NCI-H345 treated with DMSO at 0.1 percent for 48 hours (cell line): ENCODE measurements around the gene VPS36.
A peak's percentile ranks its signal among the peaks of the same experiment; 100 is the strongest.
"Not testable (repeated sequence)": the region's sequence is repeated elsewhere in the genome, so short reads cannot be mapped to it uniquely, and the experiment has no call there.

Source experiments
- DNase-seq: peaks from one replicate; lab custom pipeline; 2025; ENCODE audit not compliant: unreplicated experiment; lab: John Stamatoyannopoulos, UW

The VPS36 gene, protein sequence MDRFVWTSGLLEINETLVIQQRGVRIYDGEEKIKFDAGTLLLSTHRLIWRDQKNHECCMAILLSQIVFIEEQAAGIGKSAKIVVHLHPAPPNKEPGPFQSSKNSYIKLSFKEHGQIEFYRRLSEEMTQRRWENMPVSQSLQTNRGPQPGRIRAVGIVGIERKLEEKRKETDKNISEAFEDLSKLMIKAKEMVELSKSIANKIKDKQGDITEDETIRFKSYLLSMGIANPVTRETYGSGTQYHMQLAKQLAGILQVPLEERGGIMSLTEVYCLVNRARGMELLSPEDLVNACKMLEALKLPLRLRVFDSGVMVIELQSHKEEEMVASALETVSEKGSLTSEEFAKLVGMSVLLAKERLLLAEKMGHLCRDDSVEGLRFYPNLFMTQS

DNA sequence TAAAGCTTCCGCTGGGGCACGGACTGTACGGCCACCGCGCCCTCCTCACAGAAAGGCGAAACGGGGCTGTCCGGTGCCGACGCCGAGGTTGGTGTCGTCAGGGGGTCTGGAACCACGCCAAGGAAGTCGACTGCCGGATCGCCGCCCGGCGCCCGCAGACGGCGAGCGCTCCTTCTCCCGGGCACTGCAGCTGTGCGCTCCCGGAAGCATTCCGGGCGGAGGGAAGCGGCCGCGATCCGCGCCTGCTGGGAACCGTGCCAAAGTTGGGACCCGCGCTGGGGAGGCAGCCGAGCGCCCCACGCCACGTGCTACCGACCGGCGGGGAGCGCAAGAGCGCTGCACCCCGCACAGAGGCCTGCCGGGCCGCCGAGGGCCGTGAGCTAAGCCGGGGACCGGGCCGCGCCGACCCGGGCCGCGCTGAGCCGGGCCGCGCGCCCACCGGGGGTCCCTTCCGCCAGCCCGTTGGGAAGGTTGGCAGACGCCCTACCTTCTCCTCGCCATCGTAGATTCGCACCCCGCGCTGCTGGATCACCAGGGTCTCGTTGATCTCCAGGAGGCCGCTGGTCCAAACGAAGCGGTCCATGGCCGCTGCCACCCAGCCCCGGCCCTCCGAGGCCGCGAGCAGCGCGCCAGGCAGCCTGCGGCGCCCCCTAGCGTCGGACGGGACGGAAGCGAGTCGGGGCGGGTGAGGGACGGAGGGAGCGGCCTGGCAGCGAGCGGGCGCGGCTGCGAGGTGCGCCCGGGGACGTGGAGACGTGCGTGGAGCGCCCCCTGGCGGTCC is at the start of gene VPS36:
TSS of gene VPS36 (minus strand) at position 623 of the 781 bp plus-strand sequence. CDS start at position 583, 40 bp downstream.
- DNase-seq: peak; percentile 78

DNA sequence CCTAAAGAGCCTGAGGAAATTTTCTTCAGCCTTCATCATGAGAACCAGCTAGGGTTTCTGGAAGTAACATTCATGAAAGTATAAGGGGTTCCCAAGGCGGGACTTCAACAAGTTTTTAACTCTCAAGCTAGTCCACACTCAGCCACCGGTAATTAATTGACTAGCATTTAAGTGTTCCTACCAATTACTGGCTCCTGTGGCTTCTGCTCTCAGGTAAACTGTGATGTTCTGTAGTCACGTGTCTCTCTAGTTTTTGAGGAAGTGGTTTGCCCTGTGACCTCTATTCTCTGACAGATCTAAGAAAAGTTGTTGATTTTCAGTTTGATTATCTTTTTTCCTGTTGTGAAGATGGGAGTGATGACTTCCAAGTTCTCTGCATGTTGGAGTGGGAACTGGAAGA is 47.5 kb upstream of the VPS36 start:
- not testable (repeated sequence) for DNase-seq

DNA sequence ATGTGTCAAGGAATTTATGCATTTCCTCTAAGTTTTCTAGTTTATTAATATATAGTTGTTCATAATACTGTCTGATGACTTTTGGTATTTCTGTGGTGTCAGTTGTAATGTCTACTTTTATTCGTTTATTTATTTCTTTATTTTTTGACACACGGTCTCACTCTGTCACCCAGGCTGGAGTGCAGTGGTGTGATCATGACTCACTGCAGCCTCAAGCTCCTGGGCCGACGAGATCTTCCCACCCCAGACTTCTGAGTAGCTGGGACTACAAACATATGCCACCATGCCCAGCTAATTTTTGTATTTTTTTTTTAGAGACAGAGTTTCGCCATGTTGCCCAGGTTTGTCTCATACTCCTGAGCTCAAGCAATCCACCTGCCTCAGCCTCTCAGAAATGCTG is 43.8 kb upstream of the VPS36 start:
- DNase-seq: not testable (repeated sequence)

DNA sequence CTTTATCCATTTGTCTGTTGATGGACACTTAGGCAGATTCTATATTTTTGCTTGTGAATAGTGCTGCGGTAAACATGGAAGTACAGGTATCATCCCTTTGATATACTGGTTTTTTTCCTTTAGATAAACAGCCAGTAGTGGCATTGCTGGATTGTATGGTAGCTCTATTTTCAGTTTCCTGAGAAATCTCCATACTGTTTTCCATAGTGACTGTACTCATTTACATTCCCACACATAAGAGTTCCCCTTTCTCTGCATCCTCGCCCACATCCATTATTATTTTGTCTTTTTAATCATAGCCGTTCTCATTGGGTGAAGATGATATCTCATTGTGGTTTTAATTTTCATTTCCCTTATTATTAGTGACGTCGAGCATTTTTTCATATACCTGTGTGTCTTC is 40.6 kb upstream of the VPS36 start:
- DNase-seq: not testable (repeated sequence)

DNA sequence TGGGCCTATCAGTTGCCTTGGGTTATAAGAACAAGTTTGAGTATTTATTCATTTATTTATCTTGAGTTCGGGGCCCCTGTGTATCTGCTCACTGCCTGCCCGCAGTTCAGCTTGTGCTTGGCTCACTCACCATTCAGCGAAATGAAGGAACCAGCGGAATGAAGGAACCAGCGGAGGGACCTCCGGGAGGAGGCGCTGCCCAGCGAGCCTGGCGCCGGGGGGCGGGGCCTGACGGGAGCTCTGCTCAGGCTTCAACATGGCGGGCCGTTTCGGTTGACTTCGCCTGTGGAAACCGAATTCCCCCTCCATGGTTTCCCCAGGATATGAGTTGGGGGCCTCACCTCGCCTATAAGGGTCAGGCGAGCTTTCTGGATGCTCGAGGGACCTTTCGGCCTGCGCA is 38.3 kb upstream of the VPS36 start:
- not testable (repeated sequence) for DNase-seq

DNA sequence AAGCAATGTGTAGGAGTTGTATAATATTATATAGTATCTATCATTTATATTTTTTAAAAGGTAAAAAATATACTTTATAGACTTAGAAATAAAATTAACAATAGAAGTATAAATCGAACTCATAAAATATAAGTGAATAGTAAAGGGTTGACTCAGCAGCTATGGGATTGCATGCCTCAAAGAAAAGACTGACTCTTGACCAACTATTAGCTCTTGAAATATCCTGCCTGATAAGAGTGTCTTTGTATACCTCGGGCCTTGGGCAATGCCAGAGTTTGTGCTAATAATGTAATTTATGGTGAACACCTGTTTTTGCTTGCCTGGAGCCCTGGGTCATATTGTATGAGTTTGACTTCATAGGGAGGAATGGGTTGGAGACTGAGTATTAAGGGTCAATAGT is 36.6 kb upstream of the VPS36 start:
- not testable (repeated sequence) for DNase-seq

DNA sequence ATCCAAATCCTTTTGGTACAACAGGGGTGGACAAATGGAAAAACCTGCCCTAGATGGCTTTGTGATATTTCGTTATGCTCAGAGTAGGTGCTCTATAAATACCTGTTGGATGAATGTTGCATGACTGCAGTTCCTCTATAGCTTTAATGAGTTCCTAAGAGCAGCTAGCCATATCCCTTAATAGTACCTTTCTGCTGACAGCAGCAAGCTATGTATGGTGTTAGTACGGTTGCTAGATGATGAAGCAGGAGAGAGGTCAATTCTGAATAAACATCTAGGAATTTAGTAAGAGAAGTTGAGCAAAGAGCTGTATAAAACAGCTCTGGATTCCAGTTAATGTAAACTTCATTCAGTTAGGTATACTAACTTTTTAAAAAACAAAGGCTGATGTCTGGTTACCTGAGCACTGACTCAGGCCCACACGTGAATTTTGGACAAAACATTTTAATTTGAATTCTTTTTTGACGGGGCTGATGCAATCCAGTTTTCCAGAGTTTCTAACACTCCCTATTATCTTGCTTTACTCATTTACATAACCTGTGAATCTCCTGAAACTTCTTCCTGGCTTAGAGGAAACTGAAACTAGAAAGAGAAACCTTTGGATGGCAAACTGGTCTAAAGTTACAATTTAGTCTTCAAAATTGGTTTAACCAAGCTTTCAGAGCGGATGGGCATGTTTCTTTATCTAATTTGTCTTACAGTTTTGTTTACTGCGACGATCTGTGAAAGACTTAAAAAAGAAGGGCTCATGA is 30.4 kb upstream of the VPS36 start:
- not testable (repeated sequence) for DNase-seq

DNA sequence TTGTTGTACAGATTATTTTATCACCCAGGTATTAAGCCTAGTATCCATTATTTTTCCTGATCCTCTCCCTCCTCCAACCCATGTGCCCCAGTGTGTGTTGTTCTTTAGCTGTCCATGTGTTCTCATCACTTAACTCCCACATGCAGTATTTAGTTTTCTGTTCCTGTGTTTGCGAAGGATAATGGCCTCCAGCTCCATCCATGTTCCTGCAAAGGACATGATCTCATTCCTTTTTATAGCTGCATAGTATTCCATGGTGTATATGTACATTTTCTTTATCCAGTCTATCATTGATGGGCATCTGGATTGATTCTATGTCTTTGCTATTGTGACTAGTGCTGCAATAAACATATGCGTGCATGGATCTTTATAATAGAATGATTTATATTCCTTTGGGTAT is 18.1 kb upstream of the VPS36 start:
- not testable (repeated sequence) for DNase-seq

DNA sequence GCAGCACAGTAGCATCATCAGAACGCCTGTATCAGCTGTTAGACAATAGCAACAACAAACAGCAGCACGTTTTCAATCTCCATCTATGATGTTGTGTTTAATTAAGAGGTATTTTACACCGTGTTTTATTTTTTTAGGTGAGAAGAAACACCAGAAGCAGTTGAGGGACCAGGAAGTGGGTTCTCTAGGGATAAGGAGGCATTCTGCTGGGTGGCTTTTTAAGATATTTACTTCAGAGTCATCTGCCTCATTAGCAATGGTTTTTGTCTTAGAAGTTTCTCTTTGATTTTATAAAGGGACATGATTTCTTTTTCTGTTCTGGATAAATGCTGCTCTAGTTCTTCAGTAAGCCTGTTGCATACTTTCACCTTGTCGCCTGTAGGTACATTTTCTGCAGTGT is 13.1 kb upstream of the VPS36 start:
- no peak for DNase-seq

DNA sequence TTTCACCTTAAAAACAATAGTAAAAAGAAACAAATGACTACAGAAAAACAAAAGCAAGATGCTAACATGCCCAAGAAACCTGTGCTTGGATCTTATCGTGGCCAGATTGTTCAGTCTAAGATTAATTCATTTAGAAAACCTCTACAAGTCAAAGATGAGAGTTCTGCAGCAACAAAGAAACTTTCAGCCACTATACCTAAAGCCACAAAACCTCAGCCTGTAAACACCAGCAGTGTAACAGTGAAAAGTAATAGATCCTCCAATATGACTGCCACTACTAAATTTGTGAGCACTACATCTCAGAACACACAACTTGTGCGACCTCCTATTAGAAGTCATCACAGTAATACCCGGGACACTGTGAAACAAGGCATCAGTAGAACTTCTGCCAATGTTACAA is 10.8 kb upstream of the VPS36 start:
- DNase-seq: no peak

DNA sequence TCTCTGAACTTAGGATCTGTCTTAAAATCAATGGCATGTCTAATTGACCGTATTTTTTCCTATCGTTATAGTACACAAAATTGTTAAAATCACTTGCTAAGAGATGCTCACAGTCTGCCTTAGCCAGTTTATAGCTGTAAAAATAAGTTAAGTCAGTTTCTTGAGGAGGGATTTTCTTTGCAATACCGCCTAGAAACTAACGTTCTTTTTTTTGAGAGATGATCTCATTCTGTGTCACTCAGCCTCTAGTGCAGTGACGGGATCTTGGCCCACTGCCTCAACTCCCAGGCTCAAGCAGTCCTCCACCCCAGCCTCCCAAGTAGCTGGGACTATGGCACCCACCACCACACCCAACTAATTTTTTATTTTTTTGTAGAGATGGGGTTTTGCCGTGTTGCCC is 9.2 kb upstream of the VPS36 start:
- DNase-seq: no peak

DNA sequence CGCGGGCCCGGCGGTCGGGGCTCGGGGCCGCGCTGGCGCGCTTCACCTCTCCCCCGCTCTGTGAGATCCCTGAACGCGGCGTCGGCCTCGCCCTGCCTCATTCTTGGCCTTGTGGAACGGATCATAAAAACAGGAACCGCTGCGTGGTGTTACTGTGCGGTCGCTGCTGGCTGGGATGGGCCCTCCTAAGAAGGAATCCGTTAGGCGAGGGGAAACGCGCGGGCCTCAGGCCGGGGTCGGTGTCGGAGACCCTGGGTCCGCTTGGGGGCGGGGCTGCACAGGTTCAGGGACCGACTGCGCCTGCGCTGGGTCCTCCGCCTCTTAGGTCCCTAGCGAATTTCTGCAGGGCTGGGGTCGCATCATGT is 5.2 kb upstream of the VPS36 start:
- peak; percentile 36 for DNase-seq

DNA sequence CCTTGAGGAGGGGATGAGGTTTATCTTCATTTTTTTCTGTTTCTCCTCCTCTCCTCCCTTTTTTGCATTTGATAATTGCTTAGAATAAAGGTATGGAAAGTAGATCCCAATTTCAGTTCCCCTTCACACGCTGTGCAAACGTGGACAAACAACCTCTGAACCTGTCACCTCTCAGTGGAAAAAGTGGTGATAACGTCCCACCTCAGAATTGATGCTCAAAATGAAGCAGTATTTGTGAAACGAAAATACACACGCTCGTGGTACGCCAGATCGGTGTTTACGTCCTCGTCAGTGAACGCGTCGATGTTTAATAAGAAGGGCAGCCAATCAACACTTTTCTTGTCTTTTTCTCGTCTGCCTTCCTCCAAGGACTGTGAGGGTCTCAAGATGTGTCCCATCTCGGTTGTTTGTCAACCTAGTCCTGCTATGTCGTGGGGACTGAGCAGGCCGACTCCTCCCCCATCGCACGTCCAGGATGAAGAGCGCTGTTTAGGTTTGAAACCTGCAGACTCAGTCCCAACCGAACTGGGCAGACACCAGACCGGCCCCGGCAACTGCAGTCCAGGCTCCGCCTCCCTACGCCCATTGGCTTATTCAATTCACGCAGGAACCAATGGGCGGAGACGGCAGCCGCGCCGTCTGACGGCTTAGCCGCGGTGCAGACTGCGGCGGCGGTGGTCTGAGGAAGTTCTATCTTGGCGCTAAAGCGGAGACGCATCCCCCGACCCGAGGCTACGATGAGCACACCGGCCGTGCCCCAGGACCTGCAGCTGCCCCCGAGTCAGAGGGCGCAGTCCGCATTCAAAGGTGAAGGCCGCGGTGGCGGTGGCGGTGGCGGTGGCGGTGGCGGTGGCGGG is 4.6 kb upstream of the VPS36 start, which contains the start of gene CKAP2:
TSS of gene CKAP2 (plus strand) at position 659 of the 857 bp plus-strand sequence. CDS start at position 738, 79 bp downstream.
- peak; percentile 86 for DNase-seq

DNA sequence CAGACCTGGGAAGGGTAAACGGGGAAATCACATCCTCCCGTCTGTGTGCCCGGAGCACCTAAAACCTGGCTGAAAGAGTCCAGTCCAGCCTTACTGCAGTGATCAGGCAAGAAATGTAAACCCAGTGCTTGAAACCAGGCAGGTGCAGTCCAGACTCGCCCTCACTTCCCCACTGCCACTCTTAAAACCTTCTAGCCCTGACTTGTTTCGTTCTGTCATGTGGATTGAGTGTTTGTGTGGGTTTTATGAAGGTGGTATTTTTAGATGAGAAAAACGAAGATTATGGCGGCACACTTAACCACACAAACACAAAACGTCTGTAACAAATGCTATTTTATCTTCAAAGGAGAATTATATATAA is 4.0 kb upstream of the VPS36 start:
- DNase-seq: peak; percentile 37

DNA sequence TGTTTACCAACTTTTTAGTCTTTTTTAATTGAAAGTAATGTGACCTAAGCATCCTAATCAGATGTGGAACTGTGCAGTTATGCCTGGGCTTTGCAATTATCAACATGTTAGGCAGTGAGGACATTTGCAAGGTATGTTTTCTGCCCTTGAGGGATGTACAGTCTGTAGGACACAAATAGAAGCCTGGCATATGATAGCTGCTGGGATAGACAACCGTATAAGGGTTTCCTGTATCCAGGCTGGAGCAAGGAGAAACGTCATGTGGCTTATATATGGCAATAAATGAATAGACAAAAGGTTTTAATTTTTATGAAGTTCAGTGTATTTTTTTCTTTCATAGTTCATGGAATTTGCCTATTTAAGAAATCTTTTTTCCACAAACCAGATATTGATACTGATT is 2.0 kb upstream of the VPS36 start:
- no peak for DNase-seq

DNA sequence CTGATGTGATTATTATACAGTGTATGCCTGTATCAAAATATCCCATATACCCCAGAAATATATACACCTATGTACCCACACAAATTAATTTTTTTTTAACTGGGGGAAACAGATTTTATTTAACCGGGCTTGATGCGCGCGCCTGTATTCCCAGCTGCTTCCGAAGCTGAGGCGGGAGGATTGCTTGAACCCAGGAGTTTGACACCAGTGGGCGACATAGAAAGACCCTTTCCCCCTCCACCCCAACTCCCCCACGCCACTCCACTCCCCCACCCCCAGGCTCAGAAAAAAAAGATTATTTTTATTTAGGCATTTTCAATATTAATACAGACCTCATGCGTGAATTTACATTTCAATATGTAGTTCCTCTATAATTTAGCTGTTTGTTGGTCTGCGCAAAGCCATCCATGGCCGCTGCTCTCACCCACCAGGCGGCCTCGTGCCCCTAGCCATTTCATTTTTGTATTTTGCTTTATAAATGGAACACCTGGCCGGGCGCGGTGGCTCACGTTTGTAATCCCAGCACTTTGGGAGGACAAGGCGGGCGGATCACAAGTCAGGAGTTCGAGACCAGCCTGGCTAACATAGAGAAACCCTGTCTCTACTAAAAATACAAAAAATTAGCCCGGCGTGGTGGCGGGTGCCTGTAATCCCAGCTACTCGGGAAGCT is 836 bp upstream of the VPS36 start:
- DNase-seq: no peak

DNA sequence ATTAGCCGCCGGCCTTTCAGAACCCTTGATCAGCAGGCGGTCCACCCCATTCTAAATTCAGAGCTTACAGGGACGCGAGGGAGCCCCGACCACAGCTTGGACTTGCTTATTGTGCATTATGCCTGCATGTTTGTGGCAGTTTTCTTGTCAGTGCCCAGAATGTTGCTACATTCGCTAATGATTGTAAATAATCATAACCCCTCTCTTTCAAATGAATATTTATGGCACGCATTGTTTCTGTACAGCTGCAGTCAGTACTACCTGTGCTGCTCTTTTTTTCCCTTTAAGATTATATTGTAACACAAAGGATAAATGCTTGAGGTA is 321 bp upstream of the VPS36 start:
- DNase-seq: no peak

DNA sequence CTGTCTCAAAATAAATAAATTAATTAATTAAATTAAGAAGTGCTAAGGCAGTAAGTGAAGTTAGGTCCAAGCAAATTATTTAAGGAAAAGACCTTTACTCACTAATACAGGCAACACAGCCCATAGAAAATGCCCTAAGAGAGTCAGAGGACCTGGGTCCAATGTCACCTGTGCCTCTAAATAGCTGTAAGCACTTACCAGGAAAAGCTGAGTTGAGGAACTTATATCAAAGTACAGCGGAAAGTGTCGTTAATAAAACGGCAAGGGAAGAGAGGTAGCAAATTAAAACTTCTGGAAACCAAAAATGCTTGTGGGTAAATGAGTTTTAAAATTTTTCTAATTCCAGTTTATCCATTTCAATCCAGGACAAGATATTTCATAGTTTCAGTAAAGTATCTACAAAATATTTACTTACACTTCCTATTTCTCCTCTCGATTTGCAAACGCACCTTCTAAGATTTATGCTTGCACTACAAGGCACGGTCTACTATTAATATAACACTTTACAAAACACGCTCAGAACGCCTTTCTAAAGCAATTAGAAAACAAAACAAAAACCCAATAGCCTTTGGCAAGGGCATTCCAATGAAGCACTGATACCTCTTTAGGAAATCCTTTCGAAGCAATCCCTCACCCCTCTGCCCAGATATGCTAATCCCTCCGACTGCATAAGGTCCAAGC is 963 bp downstream of the VPS36 start:
- DNase-seq: no peak

DNA sequence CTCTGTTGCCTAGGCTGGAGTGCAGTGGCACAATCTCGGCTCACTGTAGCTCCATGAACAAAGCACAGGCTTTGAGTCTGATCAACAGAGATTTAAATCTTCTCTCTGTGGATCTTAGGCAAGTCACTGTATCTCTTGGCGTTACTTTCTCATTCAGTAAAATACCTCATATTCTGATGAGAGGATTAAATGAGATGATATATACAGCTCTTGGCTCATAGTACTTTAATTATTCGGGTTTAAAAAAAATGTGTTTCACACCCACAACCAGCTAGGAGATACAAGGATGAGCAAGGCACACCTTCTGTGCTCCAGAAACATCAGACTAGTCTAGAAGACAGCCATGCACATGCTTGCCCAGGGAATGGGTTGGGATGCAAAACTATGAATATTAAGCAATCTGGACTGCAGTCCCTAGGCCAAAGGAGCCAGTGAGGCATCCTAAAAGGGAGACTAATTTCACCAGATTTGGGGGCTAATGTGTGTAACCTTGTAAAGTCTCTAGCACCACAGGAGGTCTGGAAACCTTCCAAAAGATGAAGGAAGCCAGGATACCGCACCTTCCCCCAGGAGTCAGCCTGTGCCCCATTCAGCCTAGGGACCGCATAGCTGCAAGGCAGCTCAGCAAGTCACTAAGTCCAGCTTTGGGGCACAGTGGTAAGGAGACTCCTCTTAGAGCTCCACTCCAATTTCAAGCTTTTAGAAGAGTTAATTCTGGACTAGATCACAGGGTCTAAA is 2.5 kb downstream of the VPS36 start:
- DNase-seq: no peak
